Measurements from ENCODE around the gene COX20. TPM values are rescaled to one million over a fixed set of nuclear protein-coding genes. Genes with fewer than 3 reads are reported as not detected.
"Not testable (repeated sequence)": the region's sequence is repeated elsewhere in the genome, so short reads cannot be mapped to it uniquely, and the experiment has no call there.

The COX20 gene
- total and polyA plus RNA-seq, 3 donors from 2014 or later = 41.6 to 60.6 (median 52.3) TPM

DNA sequence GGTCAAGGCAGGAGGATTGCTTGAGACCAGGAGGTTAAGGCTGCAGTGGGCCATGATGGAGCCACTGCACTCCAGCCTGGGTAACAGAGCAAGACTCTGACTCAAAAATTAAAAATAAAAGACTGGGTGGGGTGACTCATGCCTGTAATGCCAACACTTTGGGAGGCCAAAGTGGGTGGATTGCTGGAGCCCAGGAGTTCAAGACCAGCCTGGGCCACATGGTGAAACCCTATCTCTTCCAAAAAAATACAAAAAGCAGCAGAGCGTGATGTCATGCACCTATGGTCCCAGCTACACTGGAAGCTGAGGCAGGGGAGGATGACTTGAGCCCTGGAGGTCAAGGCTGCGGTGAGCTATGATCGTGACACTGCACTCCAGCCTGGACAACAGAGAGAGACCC is 44.4 kb upstream of the COX20 start:
- Histone ChIP-seq H3K9me3 (no peaks in the 10 kb centered on the region), H3K27ac (no peak overlapping the region), H3K4me1 (no peaks in the 10 kb centered on the region), H3K27me3 (no peaks in the 10 kb centered on the region), H3K36me3 (ENCODE audit: low read depth, missing control alignments) (no peaks in the 10 kb centered on the region), H3K4me3 (no peak overlapping the region)
- 97% methylated on average over 3 of the region's 3 CpGs for WGBS, 2 donors
- TF ChIP-seq, protein P1, sequence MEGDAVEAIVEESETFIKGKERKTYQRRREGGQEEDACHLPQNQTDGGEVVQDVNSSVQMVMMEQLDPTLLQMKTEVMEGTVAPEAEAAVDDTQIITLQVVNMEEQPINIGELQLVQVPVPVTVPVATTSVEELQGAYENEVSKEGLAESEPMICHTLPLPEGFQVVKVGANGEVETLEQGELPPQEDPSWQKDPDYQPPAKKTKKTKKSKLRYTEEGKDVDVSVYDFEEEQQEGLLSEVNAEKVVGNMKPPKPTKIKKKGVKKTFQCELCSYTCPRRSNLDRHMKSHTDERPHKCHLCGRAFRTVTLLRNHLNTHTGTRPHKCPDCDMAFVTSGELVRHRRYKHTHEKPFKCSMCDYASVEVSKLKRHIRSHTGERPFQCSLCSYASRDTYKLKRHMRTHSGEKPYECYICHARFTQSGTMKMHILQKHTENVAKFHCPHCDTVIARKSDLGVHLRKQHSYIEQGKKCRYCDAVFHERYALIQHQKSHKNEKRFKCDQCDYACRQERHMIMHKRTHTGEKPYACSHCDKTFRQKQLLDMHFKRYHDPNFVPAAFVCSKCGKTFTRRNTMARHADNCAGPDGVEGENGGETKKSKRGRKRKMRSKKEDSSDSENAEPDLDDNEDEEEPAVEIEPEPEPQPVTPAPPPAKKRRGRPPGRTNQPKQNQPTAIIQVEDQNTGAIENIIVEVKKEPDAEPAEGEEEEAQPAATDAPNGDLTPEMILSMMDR (IDR thresholded peaks at IDR 0.05) = no peak
- no peak for TF ChIP-seq POLR2A (IDR thresholded peaks at IDR 0.05)
- intact Hi-C loops (cut with DNase I; ENCODE audit: low total_unique reads) = no loop called here
- no peak for DNase-seq

DNA sequence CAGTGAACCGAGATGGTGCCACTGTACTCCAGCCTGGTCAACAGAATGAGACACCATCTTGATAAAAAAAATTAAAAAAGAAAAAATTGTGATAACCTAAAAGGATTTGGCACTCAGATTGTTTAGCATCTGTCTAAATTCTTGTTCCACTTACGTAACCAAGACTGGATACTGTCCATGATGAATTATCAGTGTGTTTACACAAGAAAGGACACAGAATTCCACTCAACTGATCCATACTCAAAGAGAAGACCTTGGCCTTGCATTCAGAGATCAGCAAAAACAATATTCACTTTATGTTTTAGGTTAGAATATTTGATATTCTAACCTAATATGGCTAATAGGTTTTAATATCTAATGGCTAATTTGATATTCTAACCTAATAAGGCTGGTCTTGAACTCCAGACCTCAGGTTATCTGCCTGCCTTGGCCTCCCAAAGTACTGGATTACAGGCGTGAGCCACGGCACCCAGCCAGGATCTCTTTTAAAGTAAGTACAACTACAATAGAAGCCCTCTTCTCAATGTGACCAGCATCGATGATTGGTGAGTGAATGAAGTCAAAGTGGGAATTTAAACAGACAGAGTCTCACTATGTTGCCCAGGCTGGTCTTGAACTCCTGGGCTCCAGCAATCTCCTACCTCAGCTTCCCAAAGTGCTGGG is 43.1 kb upstream of the COX20 start:
- Histone ChIP-seq H3K36me3 (ENCODE audit: low read depth, missing control alignments) (no peaks in the 10 kb centered on the region), H3K9me3 (no peaks in the 10 kb centered on the region), H3K4me1 (no peaks in the 10 kb centered on the region), H3K27me3 (no peaks in the 10 kb centered on the region), H3K4me3 (no peak overlapping the region), H3K27ac (no peak overlapping the region)
- WGBS, 2 donors = 47 to 55% methylated on average over 5 of the region's 5 CpGs
- DNase-seq = no peak
- no peak for TF ChIP-seq POLR2A (IDR thresholded peaks at IDR 0.05)
- TF ChIP-seq, protein P1 (IDR thresholded peaks at IDR 0.05) = no peak
- intact Hi-C loops (cut with DNase I; ENCODE audit: low total_unique reads) = no loop called here

DNA sequence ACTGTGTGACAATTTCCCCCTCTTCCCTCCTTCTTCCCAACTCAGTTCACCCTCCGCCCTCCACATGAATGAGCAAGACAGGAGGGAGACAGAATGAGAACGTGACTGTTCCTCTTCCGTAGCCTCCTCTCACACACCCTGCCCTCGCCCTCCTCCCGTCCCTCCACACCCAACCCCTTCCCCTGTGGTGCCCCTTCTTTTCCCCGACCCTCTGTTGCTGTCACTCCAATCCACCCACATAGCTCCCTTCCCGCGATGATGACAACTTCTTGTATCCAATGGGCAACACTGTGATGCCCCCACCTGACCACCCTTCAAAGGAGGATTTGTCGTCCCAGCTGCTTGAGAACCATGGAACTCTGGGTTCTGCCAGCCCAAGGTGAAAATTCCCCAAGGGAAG is 41.4 kb upstream of the COX20 start:
- H3K27ac ChIP-seq = no peak overlapping the region
- H3K4me1 ChIP-seq = no peaks in the 10 kb centered on the region
- no peak overlapping the region for H3K4me3 ChIP-seq
- H3K36me3 ChIP-seq (ENCODE audit: low read depth, missing control alignments) = no peaks in the 10 kb centered on the region
- DNase-seq = no peak
- H3K9me3 ChIP-seq = no peaks in the 10 kb centered on the region
- TF ChIP-seq POLR2A (IDR thresholded peaks at IDR 0.05) = no peak
- TF ChIP-seq, protein P1 (IDR thresholded peaks at IDR 0.05) = no peak
- WGBS, 2 donors = 86 to 96% methylated on average over 7 to 9 of the region's 9 CpGs
- intact Hi-C loops (cut with DNase I; ENCODE audit: low total_unique reads) = no loop called here
- H3K27me3 ChIP-seq = no peaks in the 10 kb centered on the region

DNA sequence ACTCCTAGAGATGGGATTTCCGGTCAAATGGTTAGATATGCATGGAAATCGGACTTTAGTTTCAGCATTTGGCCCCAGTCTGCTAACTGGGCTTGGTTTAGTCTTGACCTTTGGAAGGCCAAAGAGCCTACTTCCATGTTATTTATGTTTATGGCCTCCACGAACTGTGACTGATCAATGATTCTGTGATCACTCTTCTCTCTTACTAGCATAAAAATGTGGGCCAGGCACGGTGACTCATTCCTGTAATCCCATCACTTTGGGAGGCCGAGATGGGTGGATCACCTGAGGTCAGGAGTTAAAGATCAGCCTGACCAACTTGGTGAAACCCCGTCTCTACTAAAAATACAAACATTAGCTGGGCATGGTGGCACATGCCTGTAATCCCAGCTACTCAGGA is 40.9 kb upstream of the COX20 start:
- H3K27me3 ChIP-seq; H3K36me3 ChIP-seq (ENCODE audit: low read depth, missing control alignments); DNase-seq; H3K9me3 ChIP-seq; H3K27ac ChIP-seq; intact Hi-C loops (cut with DNase I; ENCODE audit: low total_unique reads); H3K4me3 ChIP-seq; H3K4me1 ChIP-seq: not testable (repeated sequence)
- WGBS, 2 donors = 92 to 100% methylated on average over 4 to 6 of the region's 6 CpGs

DNA sequence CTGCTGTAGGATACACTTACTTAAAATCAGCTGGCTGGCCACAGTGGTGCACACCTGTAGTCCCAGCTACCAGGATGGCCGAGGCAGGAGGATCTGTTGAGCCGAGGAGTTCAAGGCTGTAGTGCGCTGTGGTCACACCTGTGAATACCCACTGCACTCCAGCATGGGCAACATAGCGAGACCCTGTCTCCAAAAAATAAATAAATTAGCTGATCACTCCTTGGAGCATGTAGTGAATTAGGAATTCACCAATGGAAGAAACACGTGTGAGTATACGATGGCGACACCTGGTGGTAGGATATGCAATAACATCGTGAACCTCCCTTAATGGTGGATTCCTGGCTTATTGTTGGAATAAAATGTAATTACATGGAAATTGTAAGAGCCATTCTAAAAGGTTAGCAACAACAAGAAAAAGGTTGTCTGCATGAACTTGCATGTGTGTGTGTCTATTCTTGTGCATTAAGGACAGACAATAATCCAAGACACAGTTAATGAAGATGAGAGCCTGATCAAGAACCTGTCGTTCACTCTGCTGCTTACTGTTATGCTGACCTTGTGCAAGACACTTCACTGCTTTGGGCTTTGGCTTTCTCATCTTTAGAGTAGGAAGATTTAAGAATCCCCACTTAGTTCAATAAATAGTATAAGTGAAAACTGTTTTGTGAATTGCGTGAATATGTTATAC is 38.6 kb upstream of the COX20 start:
- no peak overlapping the region for H3K27ac ChIP-seq
- no peaks in the 10 kb centered on the region for H3K4me1 ChIP-seq
- peak; percentile 86 for DNase-seq
- WGBS, 2 donors = 53 to 54% methylated on average over 10 of the region's 10 CpGs
- intact Hi-C loops (cut with DNase I; ENCODE audit: low total_unique reads) = loop anchor here (2.0 kb wide), 1 partner anchor 194 kb away; no protein-coding TSS in a partner anchor
- H3K9me3 ChIP-seq = no peaks in the 10 kb centered on the region
- H3K36me3 ChIP-seq (ENCODE audit: low read depth, missing control alignments) = no peaks in the 10 kb centered on the region
- TF ChIP-seq, protein P1 (IDR thresholded peaks at IDR 0.05) = peak; percentile 94 to 96 (median 94)
- TF ChIP-seq POLR2A (IDR thresholded peaks at IDR 0.05) = no peak
- no peaks in the 10 kb centered on the region for H3K27me3 ChIP-seq
- no peak overlapping the region for H3K4me3 ChIP-seq
